HepG2 (cell line): Measurements from ENCODE around the gene AHNAK. TPM values are rescaled to one million over a fixed set of nuclear protein-coding genes. Genes with fewer than 3 reads are reported as not detected.

Experiments used
- EED ChIP-seq: sonication (generic); formaldehyde crosslinking; IDR thresholded peaks from 2 replicates; pipeline ENCODE4 v1.5.0; 2020; ENCODE audit warnings: mild to moderate bottlenecking, missing genetic modification reagents
- EP300 ChIP-seq, 3 experiments: sonication (generic) in 1 of 3; formaldehyde crosslinking in 1 of 3; IDR thresholded peaks; 2 replicates each; pipeline versions ENCODE4 v1.5.1 to v1.6.1; 2011 to 2020; ENCODE audit warnings: low read depth in 2 of 3, low read length in 2 of 3, borderline replicate concordance in 1 of 3, improper control_type of control experiment in 1 of 3, mild to moderate bottlenecking in 1 of 3, missing genetic modification reagents in 1 of 3, moderate library complexity in 1 of 3
- FOSL1 ChIP-seq: sonication (generic); formaldehyde crosslinking; IDR thresholded peaks from 2 replicates; pipeline ENCODE4 v1.9.0; 2021; ENCODE audit warnings: missing genetic modification reagents, borderline replicate concordance
- FOXP1 ChIP-seq, 2 experiments: fragments of 450-650 bp in 1 of 2; IDR thresholded peaks; 2 replicates each; pipeline ENCODE4 v1.6.1; 2017 to 2018; ENCODE audit warnings: antibody characterized with exemption in 1 of 2
- KAT7 ChIP-seq: IDR thresholded peaks from 2 replicates; pipeline ENCODE4 v1.6.1; 2018; ENCODE audit warnings: borderline replicate concordance, missing compliant biosample characterization
- KDM5A ChIP-seq: fragments of 200-600 bp; sonication (generic); IDR thresholded peaks from 2 replicates; pipeline ENCODE4 v1.7.0; 2018; ENCODE audit warnings: antibody characterized with exemption, mild to moderate bottlenecking, low read length, borderline replicate concordance
- MED8 ChIP-seq: sonication (generic); formaldehyde crosslinking; IDR thresholded peaks from 2 replicates; pipeline ENCODE4 v1.8.1; 2023; ENCODE audit warnings: mild to moderate bottlenecking, missing genetic modification reagents; ENCODE audit not compliant: insufficient replicate concordance
- MIER2 ChIP-seq: IDR thresholded peaks from 2 replicates; pipeline ENCODE4 v1.6.1; 2016; ENCODE audit warnings: missing biosample characterization, missing genetic modification reagents
- PBX2 ChIP-seq: IDR thresholded peaks from 2 replicates; pipeline ENCODE4 v1.6.1; 2016; ENCODE audit warnings: control low read depth
- PREB ChIP-seq: sonication (generic); formaldehyde crosslinking; IDR thresholded peaks from 2 replicates; pipeline ENCODE4 v1.4.0; 2020; ENCODE audit warnings: missing genetic modification reagents
- RBM39 ChIP-seq: fragments of 200-400 bp; formaldehyde crosslinking; IDR thresholded peaks from one replicate; pipeline ENCODE4 v1.6.1; 2018; ENCODE audit warnings: antibody characterized with exemption, mild to moderate bottlenecking, low read depth, low read length; ENCODE audit not compliant: poor library complexity, severe bottlenecking
- SALL1 ChIP-seq: sonication (generic); formaldehyde crosslinking; IDR thresholded peaks from 2 replicates; pipeline ENCODE4 v1.8.0; 2022; ENCODE audit warnings: mild to moderate bottlenecking, missing genetic modification reagents
- SNAPC4 ChIP-seq: sonication (generic); formaldehyde crosslinking; IDR thresholded peaks from 2 replicates; pipeline ENCODE4 v1.4.0; 2020; ENCODE audit warnings: mild to moderate bottlenecking, missing genetic modification reagents
- ZNF160 ChIP-seq: sonication (generic); formaldehyde crosslinking; IDR thresholded peaks from 2 replicates; pipeline ENCODE4 v1.8.0; 2022; ENCODE audit warnings: mild to moderate bottlenecking, inconsistent platforms, missing genetic modification reagents
- ZNF225 ChIP-seq: sonication (generic); formaldehyde crosslinking; IDR thresholded peaks from 2 replicates; pipeline ENCODE4 v1.4.0; 2020; ENCODE audit warnings: mild to moderate bottlenecking, missing genetic modification reagents
- ZNF430 ChIP-seq: sonication (generic); formaldehyde crosslinking; IDR thresholded peaks from 2 replicates; pipeline ENCODE4 v1.9.0; 2021; ENCODE audit warnings: mild to moderate bottlenecking, missing genetic modification reagents
- ZNF616 ChIP-seq: sonication (generic); formaldehyde crosslinking; IDR thresholded peaks from 2 replicates; pipeline ENCODE4 v1.5.0; 2020; ENCODE audit warnings: low read depth, mild to moderate bottlenecking, missing genetic modification reagents
- ZNF660 ChIP-seq: sonication (generic); formaldehyde crosslinking; IDR thresholded peaks from 2 replicates; pipeline ENCODE4 v1.5.1; 2020; ENCODE audit warnings: mild to moderate bottlenecking, low read depth, missing genetic modification reagents, borderline replicate concordance
- ZNF75D ChIP-seq: sonication (generic); formaldehyde crosslinking; IDR thresholded peaks from 2 replicates; pipeline ENCODE4 v1.8.1; 2023; ENCODE audit warnings: missing genetic modification reagents, mild to moderate bottlenecking, borderline replicate concordance
- ZNF788 ChIP-seq: sonication (generic); formaldehyde crosslinking; IDR thresholded peaks from 2 replicates; pipeline ENCODE4 v1.5.0; 2020; ENCODE audit warnings: mild to moderate bottlenecking, missing genetic modification reagents, borderline replicate concordance
- polyA plus RNA-seq, 8 experiments: library from polyadenylated mRNA; depleted of rRNA in 3 of 8; stranded (reverse) in 7 of 8; unstranded in 1 of 8; fragments of >200 nt; fragmentation: Illumina TruSeq in 4 of 8; extraction: Trizol in 4 of 8; gene quantifications; 2 replicates each; pipeline versions ENCODE4 v1.2.1 to v1.2.3, GENCODE V29; 2011 to 2016; ENCODE audit warnings: low read depth in 4 of 8, missing spikeins in 1 of 8, mixed read lengths in 1 of 8; ENCODE audit not compliant: insufficient read depth in 1 of 8
- total RNA-seq, 5 experiments: library from RNA; depleted of rRNA; stranded (reverse); fragments of >200 nt; fragmentation: Illumina TruSeq; extraction: Trizol; gene quantifications; 2 replicates each; pipeline ENCODE4 v1.2.3, GENCODE V29; 2016; ENCODE audit warnings: low read depth in 1 of 5

Gene AHNAK
- total and polyA plus RNA-seq, 2 of the 13 experiments (the other 11 are each of a cell fraction or from before 2014, with no cell fraction given), result 23.4 to 25.0 TPM

GRCh38 chr11:62553080-62553838, 6.7 kb upstream of the AHNAK start (continued):
- no peak for TF ChIP-seq EED (CRISPR knock-in tag)
- TF ChIP-seq ZNF788 (CRISPR knock-in tag), result 0 out of 2 replicates have a peak, but pooled peaks have one; percentile 3
- TF ChIP-seq PBX2 (CRISPR knock-in tag), result no peak
- no peak for TF ChIP-seq SNAPC4
- TF ChIP-seq ZNF160 (CRISPR knock-in tag), result no peak
- no peak for TF ChIP-seq RBM39
- TF ChIP-seq SALL1 (CRISPR knock-in tag), result 0 out of 2 replicates have a peak, but pooled peaks have one; percentile 12
- no peak for TF ChIP-seq KAT7
- no peak for TF ChIP-seq ZNF225 (CRISPR knock-in tag)
- TF ChIP-seq MIER2 (CRISPR knock-in tag), result no peak
- TF ChIP-seq MED8 (CRISPR knock-in tag), result no peak
- peak in 1 of 2 experiments; percentile 71; a peak in 2 of 4 replicates for TF ChIP-seq EP300 (IDR thresholded peaks at IDR 0.05; ENCODE audit: low read depth in 2 of 2, low read length in 2 of 2)
- TF ChIP-seq EP300 (CRISPR knock-in tag; IDR thresholded peaks at IDR 0.05; ENCODE audit: borderline replicate concordance), result no peak
- no peak for TF ChIP-seq ZNF75D (CRISPR knock-in tag)
- TF ChIP-seq FOXP1 (IDR thresholded peaks at IDR 0.05), result no peak
- TF ChIP-seq FOXP1 (CRISPR knock-in tag; IDR thresholded peaks at IDR 0.05), result peak; percentile 61; the same call in 1 of the 2 replicates
- no peak for TF ChIP-seq ZNF616 (CRISPR knock-in tag)
- no peak for TF ChIP-seq PREB (CRISPR knock-in tag)
- TF ChIP-seq ZNF660 (CRISPR knock-in tag), result no peak
- TF ChIP-seq KDM5A, result 0 out of 2 replicates have a peak, but pooled peaks have one; percentile 37
- TF ChIP-seq FOSL1 (CRISPR knock-in tag), result 0 out of 2 replicates have a peak, but pooled peaks have one; percentile 13
- no peak for TF ChIP-seq ZNF430
